GM12865 (cell line): Measurements from ENCODE around the gene USH2A.

ENCODE experiments used
- DNase-seq: peaks from one replicate; pipeline ENCODE4 v3.0.0; 2010; ENCODE audit warnings: low read depth
- H3K4me3 ChIP-seq: 2 replicates; pipeline ENCODE4 v1.5.1; 2011; ENCODE audit warnings: mild to moderate bottlenecking, low read depth, low read length, control low read depth
- CTCF ChIP-seq: IDR thresholded peaks from 2 replicates; pipeline ENCODE4 v1.5.1; 2011; ENCODE audit warnings: low read length, control low read depth, low read depth, inconsistent platforms; ENCODE audit not compliant: insufficient read depth; ENCODE audit errors: missing control alignments

USH2A gene

GRCh38 chr1:215640429-215641148 lies 782.7 kb downstream of the USH2A start:
- no peak for DNase-seq
- TF ChIP-seq CTCF = no peak
- no peak overlapping the region for H3K4me3 ChIP-seq

- TF ChIP-seq CTCF = no peak
- H3K4me3 ChIP-seq = no peak overlapping the region
- no peak for DNase-seq
These were observed 786.1 kb downstream of the USH2A start for GRCh38 chr1:215637041-215637573.

GRCh38 chr1:215636258-215636965 lies 786.8 kb downstream of the USH2A start:
- no peak for TF ChIP-seq CTCF
- H3K4me3 ChIP-seq = no peak overlapping the region
- no peak for DNase-seq

- H3K4me3 ChIP-seq = no peak overlapping the region
- TF ChIP-seq CTCF = no peak
- no peak for DNase-seq
These were observed 787.4 kb downstream of the USH2A start for GRCh38 chr1:215635827-215636226.

- no peak overlapping the region for H3K4me3 ChIP-seq
- DNase-seq = no peak
- no peak for TF ChIP-seq CTCF
These were observed 791.8 kb downstream of the USH2A start for GRCh38 chr1:215631489-215631888.

- H3K4me3 ChIP-seq = no peak overlapping the region
- DNase-seq = no peak
- no peak for TF ChIP-seq CTCF
These were observed 792.2 kb downstream of the USH2A start for GRCh38 chr1:215631040-215631439.
